Stomach (tissue), 4 donors: Measurements from ENCODE around the gene KITLG.

Experiments used
- CTCF ChIP-seq, 7 experiments: fragments of 450-650 bp in 4 of 7; fragments of 200-600 bp in 3 of 7; sonication (generic) in 3 of 7; IDR thresholded peaks; one replicate each; pipeline ENCODE4 v1.5.1; 2016 to 2019; ENCODE audit warnings: antibody characterized with exemption in 7 of 7, control low read depth in 2 of 7, mild to moderate bottlenecking in 1 of 7
- POLR2AphosphoS5 ChIP-seq, 3 donors: sonication (generic); formaldehyde crosslinking; IDR thresholded peaks; one replicate each; pipeline ENCODE4 v1.6.1; 2016; ENCODE audit warnings: antibody characterized with exemption in 3 of 3

- no peak for TF ChIP-seq CTCF (IDR thresholded peaks at IDR 0.05)
- TF ChIP-seq POLR2AphosphoS5 (IDR thresholded peaks at IDR 0.05): no peak
These were observed 15.4 kb upstream of the KITLG start for GRCh38 chr12:88595697-88596096.
